ENCODE measurements around the gene FZD1.

GRCh38 chr7:91226411-91226810, 37.8 kb upstream of the FZD1 start:
- TF ChIP-seq CTCF (IDR thresholded peaks at IDR 0.05) (no peak), POLR2A (IDR thresholded peaks at IDR 0.05) (no peak), POLR2AphosphoS5 (IDR thresholded peaks at IDR 0.05) (no peak)
